GM12801 (cell line): Measurements from ENCODE around the gene LDLRAP1.

ENCODE experiments used
- TF ChIP-seq, protein P1 (sequence below): IDR thresholded peaks from one replicate; pipeline ENCODE4 v1.5.1; 2011; ENCODE audit warnings: control low read depth; ENCODE audit not compliant: insufficient read length; ENCODE audit errors: extremely low read depth

LDLRAP1 gene

DNA sequence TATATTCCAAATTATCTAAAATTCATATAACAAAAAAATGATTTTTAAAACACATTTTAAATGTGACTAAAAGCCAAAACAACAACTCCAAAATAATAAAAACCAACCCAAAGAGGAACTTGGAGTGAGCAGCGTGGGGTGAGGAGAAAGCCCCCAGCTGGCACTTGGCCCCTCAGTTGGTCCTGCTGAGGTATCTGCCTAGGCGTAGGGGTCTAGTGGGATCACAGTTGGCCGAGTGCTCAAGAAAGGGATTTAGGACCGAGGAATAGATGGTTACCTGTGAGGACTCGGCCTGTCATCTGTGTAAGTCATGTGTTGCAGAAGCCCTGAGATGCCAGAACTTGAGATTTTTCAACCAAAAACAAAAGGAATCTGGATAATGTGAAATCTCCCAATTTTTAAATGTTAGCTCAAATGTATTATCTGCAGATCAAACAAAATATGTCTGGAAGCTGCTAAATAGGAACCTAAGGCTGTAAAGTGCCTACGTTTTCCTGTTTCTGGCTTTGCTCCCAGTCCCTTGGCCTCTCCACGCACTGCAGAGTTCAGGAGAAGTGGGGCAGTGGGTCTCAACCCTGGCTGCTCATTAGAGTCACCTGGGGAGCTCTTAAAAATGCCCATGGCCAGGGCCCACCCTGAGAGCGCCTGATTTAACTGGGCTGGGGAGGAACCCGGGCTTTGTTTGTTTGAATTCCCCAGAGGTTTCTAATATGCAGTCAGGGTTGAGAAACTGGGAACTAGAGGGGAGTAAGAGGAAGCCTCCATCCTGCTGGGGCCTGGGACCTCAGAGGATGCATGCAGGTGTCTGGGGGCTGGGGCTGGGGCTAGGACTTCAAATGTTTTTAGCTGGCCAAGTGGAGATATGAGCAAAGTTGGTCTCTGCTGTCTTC is 38.5 kb upstream of the LDLRAP1 start:
- TF ChIP-seq, protein P1, sequence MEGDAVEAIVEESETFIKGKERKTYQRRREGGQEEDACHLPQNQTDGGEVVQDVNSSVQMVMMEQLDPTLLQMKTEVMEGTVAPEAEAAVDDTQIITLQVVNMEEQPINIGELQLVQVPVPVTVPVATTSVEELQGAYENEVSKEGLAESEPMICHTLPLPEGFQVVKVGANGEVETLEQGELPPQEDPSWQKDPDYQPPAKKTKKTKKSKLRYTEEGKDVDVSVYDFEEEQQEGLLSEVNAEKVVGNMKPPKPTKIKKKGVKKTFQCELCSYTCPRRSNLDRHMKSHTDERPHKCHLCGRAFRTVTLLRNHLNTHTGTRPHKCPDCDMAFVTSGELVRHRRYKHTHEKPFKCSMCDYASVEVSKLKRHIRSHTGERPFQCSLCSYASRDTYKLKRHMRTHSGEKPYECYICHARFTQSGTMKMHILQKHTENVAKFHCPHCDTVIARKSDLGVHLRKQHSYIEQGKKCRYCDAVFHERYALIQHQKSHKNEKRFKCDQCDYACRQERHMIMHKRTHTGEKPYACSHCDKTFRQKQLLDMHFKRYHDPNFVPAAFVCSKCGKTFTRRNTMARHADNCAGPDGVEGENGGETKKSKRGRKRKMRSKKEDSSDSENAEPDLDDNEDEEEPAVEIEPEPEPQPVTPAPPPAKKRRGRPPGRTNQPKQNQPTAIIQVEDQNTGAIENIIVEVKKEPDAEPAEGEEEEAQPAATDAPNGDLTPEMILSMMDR, result no peak

DNA sequence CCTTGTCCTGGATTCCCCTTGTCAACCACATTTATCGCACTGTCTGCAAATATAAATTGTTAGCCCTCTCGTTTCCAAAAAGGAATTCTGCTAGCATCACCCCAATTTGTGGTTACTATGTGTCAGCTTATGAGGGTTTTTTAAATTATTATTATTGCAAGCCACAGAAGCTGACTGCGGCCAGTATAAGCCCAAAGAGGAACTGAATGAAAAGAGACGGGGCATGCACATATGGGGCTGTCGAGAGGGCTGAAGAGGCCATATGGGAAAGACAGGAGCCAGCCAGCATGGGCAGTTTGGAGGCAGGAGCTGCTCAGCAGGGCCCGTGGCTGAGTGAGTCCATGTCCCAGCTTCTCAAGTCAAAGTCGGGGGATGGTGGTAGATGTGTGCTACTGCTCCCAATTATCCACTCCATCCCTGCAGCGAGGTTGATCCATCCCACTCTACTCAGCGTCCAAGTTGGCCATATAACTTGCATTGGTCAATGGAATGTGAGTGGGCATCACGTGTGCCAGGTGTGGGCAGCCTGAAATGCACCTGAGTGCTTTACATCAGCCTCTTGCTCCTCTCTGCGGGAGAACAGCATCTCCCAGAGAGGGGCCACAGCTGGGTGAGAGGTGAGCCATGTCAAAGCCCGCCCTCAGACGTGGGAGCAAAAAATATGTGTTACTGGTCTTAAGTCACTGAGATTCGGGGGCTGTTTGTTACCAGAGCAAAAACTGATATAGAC is 37.6 kb upstream of the LDLRAP1 start:
- TF ChIP-seq, protein P1, result no peak

DNA sequence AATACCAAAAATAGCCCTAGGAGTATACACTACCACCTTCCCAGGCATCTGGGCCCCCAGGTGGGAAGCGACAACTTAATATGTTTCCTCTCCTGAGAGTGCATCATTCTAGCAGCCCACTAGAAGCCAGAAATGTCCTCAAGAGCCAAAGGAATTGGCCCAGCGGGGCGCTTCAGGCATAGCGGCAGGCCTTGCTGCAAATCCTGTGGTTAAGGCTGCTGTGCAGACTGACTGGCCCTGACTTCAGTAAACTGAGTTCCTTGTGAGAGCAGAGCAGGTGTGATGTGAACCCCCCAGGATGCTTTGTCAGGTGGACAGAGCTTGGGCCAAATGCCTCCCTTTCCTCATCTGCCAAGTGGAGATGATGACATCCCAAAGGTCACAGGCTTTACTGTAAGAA is 29.7 kb upstream of the LDLRAP1 start:
- TF ChIP-seq, protein P1, result no peak

DNA sequence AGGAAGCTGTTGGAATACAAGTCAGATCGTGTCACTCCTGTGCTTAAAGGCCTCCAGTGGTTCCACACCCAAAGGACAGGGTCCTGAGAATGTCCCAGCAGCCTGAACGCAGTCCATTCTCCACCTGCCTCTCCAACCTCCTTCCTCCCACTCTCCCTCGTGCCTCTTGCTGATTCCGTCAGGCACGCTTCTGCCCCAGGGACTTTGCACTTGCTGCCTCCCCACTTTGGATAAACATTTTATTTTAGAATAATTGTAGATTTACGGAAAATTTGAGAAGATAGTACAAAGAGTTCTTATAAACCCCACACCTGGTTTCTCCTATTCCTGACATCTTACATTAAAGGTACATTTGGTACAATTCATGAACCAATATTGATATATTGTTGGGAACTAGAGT is 28.4 kb upstream of the LDLRAP1 start:
- TF ChIP-seq, protein P1, result no peak

DNA sequence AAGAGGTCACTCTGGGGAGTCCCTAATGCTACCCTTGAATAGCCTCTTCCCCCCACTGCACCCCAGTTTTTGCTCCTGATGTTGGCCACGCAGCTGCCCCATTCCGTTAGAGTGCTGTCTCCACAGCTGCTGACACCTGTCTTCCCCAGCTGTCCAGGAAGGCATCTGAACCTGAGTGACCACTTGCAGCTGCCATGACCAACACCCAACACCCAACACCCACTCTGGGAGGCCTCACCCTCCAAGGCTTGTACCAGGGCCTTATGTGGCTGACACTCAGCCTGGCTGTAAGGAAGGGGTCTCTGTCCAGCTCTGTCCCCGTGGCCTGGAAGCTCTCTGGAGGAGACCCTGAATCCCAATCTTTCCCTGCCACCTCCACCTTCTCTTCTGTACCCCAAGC is 26.7 kb upstream of the LDLRAP1 start:
- TF ChIP-seq, protein P1, result no peak

DNA sequence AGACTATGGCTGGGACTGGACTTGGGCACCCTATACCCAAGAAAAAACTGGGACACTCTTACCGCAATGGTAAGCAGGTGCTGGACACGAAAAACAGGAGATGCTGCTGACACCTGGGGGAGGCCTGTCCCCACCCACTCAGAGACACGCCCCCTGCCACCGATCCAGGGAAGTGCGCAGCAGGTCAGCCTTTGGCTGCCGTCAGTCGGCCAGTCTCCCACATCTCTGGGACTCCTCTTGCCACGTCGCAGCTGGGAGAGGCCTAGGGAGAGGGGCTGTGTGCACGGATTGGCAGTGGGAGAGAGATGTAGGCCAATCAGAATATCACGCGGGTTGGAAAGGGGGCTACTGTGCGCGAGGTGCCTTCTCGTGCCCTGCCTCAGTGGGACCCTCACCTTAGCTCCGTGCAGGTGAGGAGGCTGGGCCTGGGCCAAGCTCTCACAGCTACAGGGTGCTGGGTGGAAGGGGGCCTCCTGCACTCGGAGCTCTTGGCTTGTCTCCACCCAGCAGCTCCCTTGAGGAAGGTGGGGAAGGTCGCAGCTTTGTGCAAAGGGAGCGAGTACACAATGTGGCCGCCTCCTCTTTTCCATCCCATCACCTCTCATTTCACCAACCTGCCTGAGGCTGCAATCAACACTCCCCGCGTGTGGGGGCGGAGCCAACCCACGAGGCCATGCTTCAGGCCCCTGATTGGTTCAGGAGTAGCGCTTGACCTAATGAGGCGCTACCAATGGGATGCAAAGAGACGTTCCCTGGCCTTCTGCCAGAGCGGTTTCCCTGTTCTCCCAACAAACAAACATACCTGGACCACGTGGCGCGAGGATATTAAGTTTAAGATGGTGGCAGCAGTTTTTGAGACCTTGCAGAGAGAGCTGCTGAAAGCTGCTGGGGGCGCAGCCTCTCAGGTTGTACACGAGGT is 25.7 kb upstream of the LDLRAP1 start:
- TF ChIP-seq, protein P1, result no peak

DNA sequence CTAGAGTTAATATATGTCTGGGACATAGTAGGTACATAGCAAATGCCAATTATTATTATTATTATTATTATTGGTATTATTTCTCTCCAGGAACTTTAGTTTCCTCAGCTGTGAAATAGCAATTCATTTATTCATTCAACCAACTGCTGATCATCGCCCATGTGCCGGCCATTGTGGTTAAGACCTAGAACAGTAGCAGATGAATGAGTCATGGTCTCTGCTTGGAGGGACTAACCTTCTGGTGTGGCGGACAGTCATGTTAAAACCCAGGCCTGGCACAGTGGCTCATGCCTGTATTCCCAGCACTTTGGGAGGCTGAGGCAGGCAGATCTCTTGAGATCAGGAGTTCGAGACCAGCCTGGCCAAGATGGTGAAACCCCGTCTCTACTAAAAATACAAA is 23.8 kb upstream of the LDLRAP1 start:
- TF ChIP-seq, protein P1, result no peak
